ENCODE results near the gene PICALM.

DNA sequence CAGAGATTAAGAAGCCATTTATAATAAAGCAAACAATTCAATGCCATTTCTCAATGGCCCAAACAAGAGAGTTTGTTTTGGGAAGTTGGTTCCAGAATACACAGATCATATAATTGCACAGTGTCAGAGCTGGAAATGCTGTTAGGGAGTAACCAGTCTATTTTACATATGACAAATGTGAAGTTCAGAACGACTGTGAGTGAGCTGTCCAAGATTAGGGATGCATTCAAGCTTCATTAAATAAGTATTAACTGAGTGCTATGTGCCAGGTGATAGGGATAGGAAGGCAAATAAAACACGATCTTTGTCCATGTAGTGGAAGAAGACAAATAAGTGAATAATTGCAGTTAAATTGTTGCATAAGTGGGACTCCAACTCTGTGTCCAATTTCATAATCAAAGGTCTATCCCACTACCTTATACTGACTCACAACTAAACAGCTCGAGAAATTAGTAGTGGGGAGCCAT is 33.1 kb upstream of the PICALM start:
- TF ChIP-seq POLR2A (IDR thresholded peaks at IDR 0.05) (no peak), POLR2AphosphoS5 (IDR thresholded peaks at IDR 0.05) (no peak)
- TF ChIP-seq, protein P1, sequence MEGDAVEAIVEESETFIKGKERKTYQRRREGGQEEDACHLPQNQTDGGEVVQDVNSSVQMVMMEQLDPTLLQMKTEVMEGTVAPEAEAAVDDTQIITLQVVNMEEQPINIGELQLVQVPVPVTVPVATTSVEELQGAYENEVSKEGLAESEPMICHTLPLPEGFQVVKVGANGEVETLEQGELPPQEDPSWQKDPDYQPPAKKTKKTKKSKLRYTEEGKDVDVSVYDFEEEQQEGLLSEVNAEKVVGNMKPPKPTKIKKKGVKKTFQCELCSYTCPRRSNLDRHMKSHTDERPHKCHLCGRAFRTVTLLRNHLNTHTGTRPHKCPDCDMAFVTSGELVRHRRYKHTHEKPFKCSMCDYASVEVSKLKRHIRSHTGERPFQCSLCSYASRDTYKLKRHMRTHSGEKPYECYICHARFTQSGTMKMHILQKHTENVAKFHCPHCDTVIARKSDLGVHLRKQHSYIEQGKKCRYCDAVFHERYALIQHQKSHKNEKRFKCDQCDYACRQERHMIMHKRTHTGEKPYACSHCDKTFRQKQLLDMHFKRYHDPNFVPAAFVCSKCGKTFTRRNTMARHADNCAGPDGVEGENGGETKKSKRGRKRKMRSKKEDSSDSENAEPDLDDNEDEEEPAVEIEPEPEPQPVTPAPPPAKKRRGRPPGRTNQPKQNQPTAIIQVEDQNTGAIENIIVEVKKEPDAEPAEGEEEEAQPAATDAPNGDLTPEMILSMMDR (IDR thresholded peaks at IDR 0.05) = no peak
